GM12878 (cell line): ENCODE data around the gene ULBP1.
A peak's percentile ranks its signal among the peaks of the same experiment; 100 is the strongest.

Source experiments
- SMC3 ChIP-seq: IDR thresholded peaks from 2 replicates; pipeline ENCODE4 v1.6.1; 2011; ENCODE audit warnings: low read length, improper control_type of control experiment, borderline replicate concordance
- ZNF207 ChIP-seq: fragments of 450-650 bp; IDR thresholded peaks from 2 replicates; pipeline ENCODE4 v1.6.1; 2014; ENCODE audit warnings: antibody characterized with exemption, mild to moderate bottlenecking, borderline replicate concordance

- TF ChIP-seq ZNF207: no peak
- TF ChIP-seq SMC3: peak; percentile 60; the same call in 1 of the 2 replicates
Observed at GRCh38 chr6:149925974-149926777, 37.6 kb upstream of the ULBP1 start.
